H1 (cell line): ENCODE measurements around the gene SNX12. TPM values are rescaled to one million over a fixed set of nuclear protein-coding genes. Genes with fewer than 3 reads are reported as not detected.

ENCODE experiments used
- CTCF ChIA-PET: fragments of 300-600 bp; sonication (Branson Sonifier 250); formaldehyde crosslinking; loops from one replicate; lab custom pipeline; 2021; ENCODE audit not compliant: partially characterized antibody; lab: Charles Lee
- POLR2A ChIA-PET: fragments of 300-600 bp; sonication (Branson Sonifier 250); formaldehyde crosslinking; loops from one replicate; lab custom pipeline; 2021; ENCODE audit warnings: inconsistent platforms; ENCODE audit not compliant: partially characterized antibody; lab: Charles Lee
- DNase-seq, 2 experiments: peaks; one replicate each; pipeline versions ENCODE4 v3.0.0 to v3.0.0-alpha.2; 2010 to 2022; ENCODE audit warnings: low spot score in 2 of 2, low read depth in 1 of 2, mixed read lengths in 1 of 2
- FAIRE-seq: peaks from 2 replicates; lab custom pipeline; 2011; peaks lifted over from hg19 to GRCh38; lab: Jason Lieb, UNC
- H2AFZ ChIP-seq: 2 replicates; pipeline ENCODE4 v1.8.1; 2012; ENCODE audit warnings: low read length, inconsistent platforms
- H2AK5ac ChIP-seq: 2 replicates; pipeline ENCODE4 v1.6.1; 2013; ENCODE audit warnings: low read depth, low read length
- H2BK120ac ChIP-seq: replicated peaks from 2 replicates; pipeline ENCODE3; 2013; ENCODE audit warnings: low read depth, low read length, inconsistent platforms
- H2BK12ac ChIP-seq: 2 replicates; pipeline ENCODE4 v1.6.1; 2013; ENCODE audit warnings: low read depth, low read length
- H2BK15ac ChIP-seq: 2 replicates; pipeline ENCODE4 v1.6.1; 2013; ENCODE audit warnings: low read length
- H2BK20ac ChIP-seq: 2 replicates; pipeline ENCODE4 v1.6.1; 2013; ENCODE audit warnings: low read length
- H2BK5ac ChIP-seq: 2 replicates; pipeline ENCODE4 v1.6.1; 2013; ENCODE audit warnings: low read depth, low read length
- H3K14ac ChIP-seq: 2 replicates; pipeline ENCODE4 v1.6.1; 2013; ENCODE audit warnings: inconsistent platforms; ENCODE audit not compliant: insufficient read length
- H3K18ac ChIP-seq: 2 replicates; pipeline ENCODE4 v1.6.1; 2013; ENCODE audit warnings: low read length; ENCODE audit errors: extremely low read depth
- H3K23ac ChIP-seq: 2 replicates; pipeline ENCODE4 v1.6.1; 2013; ENCODE audit warnings: inconsistent platforms; ENCODE audit not compliant: insufficient read length
- H3K23me2 ChIP-seq: 2 replicates; pipeline ENCODE4 v1.6.1; 2013; ENCODE audit warnings: low read depth, low read length
- H3K27ac ChIP-seq: 2 replicates; pipeline ENCODE4 v1.6.1; 2011; ENCODE audit warnings: low read depth, low read length, inconsistent platforms
- H3K27me3 ChIP-seq, 4 experiments: replicated peaks in 1 of 4; 1 replicate in 1 of 4; 2 replicates in 3 of 4; pipeline versions ENCODE4 v1.6.1 to v1.8.1; 2011 to 2013; ENCODE audit warnings: low read length in 3 of 4, mild to moderate bottlenecking in 3 of 4, inconsistent platforms in 2 of 4, mixed read lengths in 2 of 4, moderate library complexity in 1 of 4; ENCODE audit not compliant: control insufficient read depth in 3 of 4, insufficient read depth in 3 of 4; ENCODE audit errors: extremely low read depth in 1 of 4
- H3K36me3 ChIP-seq, 4 experiments: 2 replicates each; pipeline versions ENCODE4 v1.6.1 to v1.8.1; 2011 to 2013; ENCODE audit warnings: mild to moderate bottlenecking in 4 of 4, low read length in 3 of 4, moderate library complexity in 2 of 4, control low read depth in 1 of 4, inconsistent platforms in 1 of 4; ENCODE audit not compliant: insufficient read depth in 4 of 4, control insufficient read depth in 2 of 4
- H3K4ac ChIP-seq: replicated peaks from 2 replicates; pipeline ENCODE3; 2013; ENCODE audit warnings: low read length, low read depth, mixed read lengths, inconsistent platforms; ENCODE audit not compliant: insufficient read length
- H3K4me1 ChIP-seq, 4 experiments: replicated peaks in 1 of 4; 1 replicate in 1 of 4; 2 replicates in 3 of 4; pipeline versions ENCODE4 v1.6.1 to v1.8.1; 2011 to 2013; ENCODE audit warnings: low read length in 3 of 4, inconsistent platforms in 2 of 4, mixed read lengths in 1 of 4; ENCODE audit not compliant: insufficient read depth in 4 of 4, control insufficient read depth in 3 of 4
- H3K4me2 ChIP-seq, 2 experiments: 2 replicates each; pipeline versions ENCODE4 v1.6.1 to v1.8.1; 2011 to 2013; ENCODE audit warnings: low read depth in 2 of 2, low read length in 2 of 2, control low read depth in 1 of 2, inconsistent platforms in 1 of 2, mild to moderate bottlenecking in 1 of 2; ENCODE audit not compliant: insufficient read depth in 1 of 2
- H3K4me3 ChIP-seq, 4 experiments: fragments of 200-600, 300-600 bp in 1 of 4; sonication (generic), shearing (Covaris generic), sonication (Bioruptor Twin) in 1 of 4; 2 replicates each; pipeline versions ENCODE4 v1.5.1 to v1.8.1; 2011 to 2016; ENCODE audit warnings: low read length in 4 of 4, low read depth in 3 of 4, control low read depth in 2 of 4, inconsistent platforms in 2 of 4, mild to moderate bottlenecking in 2 of 4, mixed read lengths in 1 of 4, moderate library complexity in 1 of 4; ENCODE audit not compliant: insufficient read depth in 2 of 4; ENCODE audit errors: extremely low read depth in 1 of 4
- H3K56ac ChIP-seq: replicated peaks from 2 replicates; pipeline ENCODE3; 2013; ENCODE audit warnings: low read depth, mild to moderate bottlenecking, mixed read lengths, low read length, inconsistent platforms; ENCODE audit not compliant: insufficient read length
- H3K79me1 ChIP-seq: 2 replicates; pipeline ENCODE4 v1.6.1; 2013; ENCODE audit warnings: low read depth, low read length, control low read depth
- H3K79me2 ChIP-seq, 2 experiments: 2 replicates each; pipeline versions ENCODE4 v1.6.1 to v1.8.1; 2012 to 2013; ENCODE audit warnings: low read length in 2 of 2, mild to moderate bottlenecking in 2 of 2, inconsistent platforms in 1 of 2; ENCODE audit not compliant: insufficient read depth in 2 of 2, control insufficient read depth in 1 of 2
- H3K9ac ChIP-seq, 4 experiments: replicated peaks in 1 of 4; 1 replicate in 1 of 4; 2 replicates in 3 of 4; pipeline versions ENCODE4 v1.6.1 to v1.8.1; 2011 to 2013; ENCODE audit warnings: low read depth in 3 of 4, low read length in 3 of 4, control low read depth in 2 of 4, mild to moderate bottlenecking in 2 of 4, moderate library complexity in 2 of 4, inconsistent platforms in 1 of 4; ENCODE audit errors: extremely low read depth in 1 of 4
- H3K9me3 ChIP-seq, 2 experiments: 2 replicates each; pipeline versions ENCODE4 v1.6.1 to v1.8.1; 2012 to 2013; ENCODE audit warnings: mild to moderate bottlenecking in 2 of 2, moderate library complexity in 2 of 2, control low read depth in 1 of 2, inconsistent platforms in 1 of 2, low read depth in 1 of 2, low read length in 1 of 2, mixed read lengths in 1 of 2; ENCODE audit not compliant: insufficient read depth in 2 of 2
- H4K20me1 ChIP-seq, 2 experiments: replicated peaks in 1 of 2; 2 replicates each; pipeline versions ENCODE3 to v1.8.1; 2011 to 2013; ENCODE audit warnings: inconsistent platforms in 2 of 2, low read length in 2 of 2, mild to moderate bottlenecking in 1 of 2; ENCODE audit not compliant: insufficient read depth in 2 of 2, control insufficient read depth in 1 of 2
- H4K5ac ChIP-seq: 2 replicates; pipeline ENCODE4 v1.6.1; 2013; ENCODE audit warnings: low read length, low read depth, mixed read lengths, inconsistent platforms; ENCODE audit not compliant: insufficient read length
- H4K8ac ChIP-seq: 2 replicates; pipeline ENCODE4 v1.8.0; 2013; ENCODE audit warnings: mild to moderate bottlenecking, moderate library complexity, low read length, inconsistent platforms; ENCODE audit not compliant: insufficient read depth; ENCODE audit errors: extremely low read depth
- H4K91ac ChIP-seq: replicated peaks from 2 replicates; pipeline ENCODE3; 2013; ENCODE audit warnings: low read length, mixed read lengths, inconsistent platforms; ENCODE audit not compliant: insufficient read length
- BCL11A ChIP-seq, 2 experiments: IDR thresholded peaks; one replicate each; pipeline ENCODE4 v1.6.1; 2011; ENCODE audit warnings: low read depth in 2 of 2, low read length in 2 of 2, mild to moderate bottlenecking in 2 of 2
- EGR1 ChIP-seq: IDR thresholded peaks from 2 replicates; pipeline ENCODE4 v1.6.1; 2011; ENCODE audit warnings: low read depth, low read length, borderline replicate concordance
- EZH2 ChIP-seq: fragments of 200-600 bp; sonication (generic); IDR thresholded peaks from 2 replicates; pipeline ENCODE4 v1.7.1; 2012; ENCODE audit warnings: low read depth, mild to moderate bottlenecking, moderate library complexity, low read length, inconsistent platforms; ENCODE audit not compliant: severe bottlenecking
- WGBS, 2 experiments: shearing (Covaris generic) in 1 of 2; methylation state at CpG; one replicate each; pipeline versions ENCODE4 v1.1.6 to v1.1.7; 2013 to 2015; ENCODE audit warnings: low lambda C conversion rate in 2 of 2, mixed read lengths in 2 of 2, inconsistent platforms in 1 of 2, low coverage in 1 of 2, missing lambda C conversion rate in 1 of 2; ENCODE audit not compliant: insufficient replicate concordance in 2 of 2, insufficient coverage in 1 of 2, insufficient read length in 1 of 2; ENCODE audit errors: extremely low coverage in 1 of 2, missing lambda C conversion rate in 1 of 2; 5-methylcytosine and 5-hydroxymethylcytosine counted together
- polyA plus RNA-seq, 7 experiments: library from polyadenylated mRNA; depleted of rRNA in 3 of 7; stranded (reverse) in 5 of 7; unstranded in 2 of 7; fragments of >200 nt in 5 of 7; fragments of 200-250 nt in 2 of 7; gene quantifications; 1 replicate in 5 of 7; 2 replicates in 1 of 7; 4 replicates in 1 of 7; pipeline versions ENCODE4 v1.2.1 to v1.2.3, GENCODE V29; 2011 to 2013; ENCODE audit warnings: missing spikeins in 2 of 7, mixed read lengths in 2 of 7
- total RNA-seq: library from RNA; stranded (reverse); fragmentation: NEBNext Ultra II Directional; extraction: Animal tissue kit (Norgen Biotek cat#: 25700); gene quantifications from 2 replicates; pipeline ENCODE4 v1.2.1, GENCODE V29; 2021

Gene SNX12
- total and polyA plus RNA-seq, 2 of the 8 experiments (the other 6 are each of a cell fraction or from before 2014, with no cell fraction given) = 72.1 to 74.2 TPM

DNA sequence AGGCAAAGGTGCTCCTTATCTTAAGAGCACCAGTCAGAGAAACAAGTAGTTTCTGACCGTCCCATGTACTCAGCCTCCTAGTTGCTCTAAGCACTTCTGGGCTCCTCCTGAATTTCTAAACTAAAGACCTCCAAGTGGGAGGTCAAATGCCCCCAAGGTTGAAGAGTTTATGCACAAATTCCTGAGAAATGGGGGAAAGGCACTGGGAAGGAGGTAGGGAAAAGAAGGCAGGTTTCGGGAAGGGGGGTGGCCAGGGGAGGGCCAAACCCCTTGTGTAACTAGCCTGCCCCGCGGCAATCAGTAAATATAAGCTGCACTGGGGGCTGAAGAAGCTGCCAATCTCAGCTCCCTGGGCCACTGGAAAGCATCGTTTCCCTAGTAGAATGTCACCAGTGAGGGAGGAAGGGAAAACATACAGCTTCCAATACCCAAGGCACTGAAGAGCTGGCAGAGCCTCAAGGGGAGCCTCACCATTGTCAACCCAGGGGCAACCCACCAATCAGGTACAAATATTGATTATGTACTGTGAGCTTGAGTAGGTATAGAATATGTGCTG, 30.9 kb upstream of the SNX12 start:
- Histone ChIP-seq H2AFZ (no peak overlapping the region), H3K23ac (no peak overlapping the region), H4K8ac (no peak overlapping the region; the same call in 1 of the 2 replicates), H3K4me2 (peak overlapping the region; percentile 68 to 95), H3K36me3 (peaks cover 0 to 6% (median 0%) of the 10 kb centered on the region in 4 experiments; a peak in 1 of 8 replicates), H2BK12ac (no peak overlapping the region), H3K27ac (no peak overlapping the region), H4K5ac (no peak overlapping the region), H4K20me1 (peaks cover 0 to 2% of the 10 kb centered on the region in 2 experiments), H3K4ac (no peak overlapping the region), H2BK20ac (0 out of 2 replicates have a peak overlapping the region, but pooled peaks have one; percentile 48), H3K23me2 (peaks cover 10% of the 10 kb centered on the region), H3K9me3 (no peaks in the 10 kb centered on the region), H3K4me3 (peak overlapping the region; percentile 16 to 53 (median 24); a peak in 5 of 8 replicates), H2BK120ac (no peak overlapping the region), H3K4me1 (peaks cover 7 to 32% (median 17%) of the 10 kb centered on the region in 4 experiments), H3K79me1 (no peaks in the 10 kb centered on the region; the same call in 1 of the 2 replicates), H4K91ac (no peak overlapping the region), H3K18ac (no peak overlapping the region; the same call in 1 of the 2 replicates), H3K56ac (no peak overlapping the region), H3K27me3 (peaks cover 0 to 5% (median 0%) of the 10 kb centered on the region in 4 experiments; a peak in 1 of 7 replicates), H2BK15ac (no peak overlapping the region), H2BK5ac (peak overlapping the region; percentile 44; the same call in 1 of the 2 replicates), H3K14ac (no peak overlapping the region), H3K79me2 (peaks cover 0 to 8% of the 10 kb centered on the region in 2 experiments; a peak in 2 of 4 replicates), H3K9ac (no peak overlapping the region), H2AK5ac (no peak overlapping the region)
- WGBS, 2 experiments = 13% methylated on average over 3 of the region's 5 CpGs; no CpG with 5 or more reads in 1 of the 2 experiments
- POLR2A ChIA-PET = interaction anchor here (0.9 to 2.4 kb wide), 7 partner anchors 13 to 31 kb away, joined by 3 to 17 read pairs (median 4); partner anchors contain the start of genes IL2RG, MED12 and SNX12
- TF ChIP-seq EZH2 (no peak), EGR1 (no peak), BCL11A (IDR thresholded peaks at IDR 0.05; ENCODE audit: low read depth in 2 of 2, low read length in 2 of 2) (no peak)
- CTCF ChIA-PET = interaction anchor here (0.8 to 1.3 kb wide), 10 partner anchors 15 to 237 kb away, joined by 3 to 8 read pairs (median 4); no protein-coding TSS in a partner anchor
- DNase-seq (no peak), FAIRE-seq (no peak)
